HFFc6 (cell line): ENCODE data around the gene PDLIM1. TPM values are rescaled to one million over a fixed set of nuclear protein-coding genes. Genes with fewer than 3 reads are reported as not detected.

Source experiments
- DNase-seq: peaks from one replicate; pipeline ENCODE4 v3.0.0-alpha.2; 2018
- H3K27ac Mint-ChIP-seq: 2 replicates; pipeline ENCODE4 v1.8.0; 2020; ENCODE audit warnings: mild to moderate bottlenecking, mixed read lengths
- H3K27me3 Mint-ChIP-seq: 2 replicates; pipeline ENCODE4 v1.8.0; 2021; ENCODE audit warnings: mild to moderate bottlenecking, moderate library complexity, mixed read lengths; ENCODE audit not compliant: insufficient read depth
- H3K36me3 Mint-ChIP-seq: 2 replicates; pipeline ENCODE4 v1.8.0; 2021; ENCODE audit warnings: low read depth, mixed read lengths
- H3K4me1 Mint-ChIP-seq: 2 replicates; pipeline ENCODE4 v1.8.0; 2020; ENCODE audit warnings: low read depth, mixed read lengths
- H3K4me3 Mint-ChIP-seq: 2 replicates; pipeline ENCODE4 v1.8.0; 2020; ENCODE audit warnings: mild to moderate bottlenecking, moderate library complexity, mixed read lengths
- H3K9me3 Mint-ChIP-seq: 2 replicates; pipeline ENCODE4 v1.8.0; 2020; ENCODE audit warnings: mild to moderate bottlenecking, mixed read lengths
- total RNA-seq, 6 experiments: library from RNA; stranded (reverse); fragmentation: NEBNext Ultra II Directional; extraction: Animal tissue kit (Norgen Biotek cat#: 25700); gene quantifications; 2 replicates in 1 of 6; 3 replicates in 5 of 6; pipeline ENCODE4 v1.2.3, GENCODE V29; 2021
- TF ChIP-seq, protein P1 (sequence below): fragments of 200-600 bp; sonication (generic); IDR thresholded peaks from 2 replicates; pipeline ENCODE4 v1.5.0; 2021; ENCODE audit warnings: antibody characterized with exemption, mild to moderate bottlenecking

PDLIM1 gene
- total RNA-seq, 6 experiments from 2014 or later: 131 to 163 (median 154) TPM

GRCh38 chr10:95187617-95188016 is 103.2 kb downstream of the PDLIM1 start:
- H3K36me3 Mint-ChIP-seq: no peaks in the 10 kb centered on the region
- no peak overlapping the region for H3K27ac Mint-ChIP-seq
- TF ChIP-seq, protein P1, sequence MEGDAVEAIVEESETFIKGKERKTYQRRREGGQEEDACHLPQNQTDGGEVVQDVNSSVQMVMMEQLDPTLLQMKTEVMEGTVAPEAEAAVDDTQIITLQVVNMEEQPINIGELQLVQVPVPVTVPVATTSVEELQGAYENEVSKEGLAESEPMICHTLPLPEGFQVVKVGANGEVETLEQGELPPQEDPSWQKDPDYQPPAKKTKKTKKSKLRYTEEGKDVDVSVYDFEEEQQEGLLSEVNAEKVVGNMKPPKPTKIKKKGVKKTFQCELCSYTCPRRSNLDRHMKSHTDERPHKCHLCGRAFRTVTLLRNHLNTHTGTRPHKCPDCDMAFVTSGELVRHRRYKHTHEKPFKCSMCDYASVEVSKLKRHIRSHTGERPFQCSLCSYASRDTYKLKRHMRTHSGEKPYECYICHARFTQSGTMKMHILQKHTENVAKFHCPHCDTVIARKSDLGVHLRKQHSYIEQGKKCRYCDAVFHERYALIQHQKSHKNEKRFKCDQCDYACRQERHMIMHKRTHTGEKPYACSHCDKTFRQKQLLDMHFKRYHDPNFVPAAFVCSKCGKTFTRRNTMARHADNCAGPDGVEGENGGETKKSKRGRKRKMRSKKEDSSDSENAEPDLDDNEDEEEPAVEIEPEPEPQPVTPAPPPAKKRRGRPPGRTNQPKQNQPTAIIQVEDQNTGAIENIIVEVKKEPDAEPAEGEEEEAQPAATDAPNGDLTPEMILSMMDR: no peak
- H3K4me1 Mint-ChIP-seq: peaks cover 6% of the 10 kb centered on the region; the same call in 1 of the 2 replicates
- no peak for DNase-seq
- peaks cover 23% of the 10 kb centered on the region for H3K27me3 Mint-ChIP-seq
- H3K9me3 Mint-ChIP-seq: no peaks in the 10 kb centered on the region
- no peak overlapping the region for H3K4me3 Mint-ChIP-seq

Other genes starting within 250 kb of the PDLIM1 start
- not detected for gene CYP2C8, start 221.5 kb downstream of the PDLIM1 start, total RNA-seq
- not detected for gene ACSM6, start 96.8 kb downstream of the PDLIM1 start, total RNA-seq